ENCODE results near the gene KLHL30.

KLHL30 gene

GRCh38 chr2:238138331-238139195 lies at the start of gene KLHL30:
Gene KLHL30, plus strand, starts transcription at chr2:238138668. Its CDS starts 2,087 bp downstream, at chr2:238140755.
- DNase-seq (ENCODE audit: low read depth) = no peak

GRCh38 chr2:238090887-238091286 lies 47.6 kb upstream of the KLHL30 start:
- DNase-seq (ENCODE audit: low read depth) = no peak

GRCh38 chr2:238091436-238092060 lies 46.9 kb upstream of the KLHL30 start:
- DNase-seq (ENCODE audit: low read depth) = no peak

- no peak for DNase-seq (ENCODE audit: low read depth)
These were observed 45.9 kb upstream of the KLHL30 start for GRCh38 chr2:238092486-238093035.

- DNase-seq (ENCODE audit: low read depth) = no peak
These were observed 45.0 kb upstream of the KLHL30 start for GRCh38 chr2:238093181-238094140.

- DNase-seq (ENCODE audit: low read depth) = no peak
These were observed 43.9 kb upstream of the KLHL30 start for GRCh38 chr2:238094438-238095022.

- no peak for DNase-seq (ENCODE audit: low read depth)
These were observed 43.3 kb upstream of the KLHL30 start for GRCh38 chr2:238095143-238095542.

- no peak for DNase-seq (ENCODE audit: low read depth)
These were observed 42.0 kb upstream of the KLHL30 start for GRCh38 chr2:238096311-238097011.

GRCh38 chr2:238097201-238097987 lies 41.1 kb upstream of the KLHL30 start:
- DNase-seq (ENCODE audit: low read depth) = no peak

GRCh38 chr2:238097988-238098871 lies 40.2 kb upstream of the KLHL30 start:
- DNase-seq (ENCODE audit: low read depth) = no peak

GRCh38 chr2:238098901-238099713 lies 39.4 kb upstream of the KLHL30 start:
- DNase-seq (ENCODE audit: low read depth) = no peak

- DNase-seq (ENCODE audit: low read depth) = no peak
These were observed 38.8 kb upstream of the KLHL30 start for GRCh38 chr2:238099714-238100048.

- no peak for DNase-seq (ENCODE audit: low read depth)
These were observed 38.2 kb upstream of the KLHL30 start, which contains the start of gene ESPNL for GRCh38 chr2:238100049-238100820. Gene ESPNL, plus strand, starts transcription at chr2:238100340. Its CDS starts 80 bp downstream, at chr2:238100420.

- no peak for DNase-seq (ENCODE audit: low read depth)
These were observed 37.4 kb upstream of the KLHL30 start for GRCh38 chr2:238100821-238101771.

- DNase-seq (ENCODE audit: low read depth) = no peak
These were observed 36.3 kb upstream of the KLHL30 start for GRCh38 chr2:238101891-238102841.
